ENCODE measurements around the gene CYP2B6. TPM values are rescaled to one million over a fixed set of nuclear protein-coding genes. Genes with fewer than 3 reads are reported as not detected.

CYP2B6 gene
- not detected in 5 replicates for total RNA-seq (2022; extraction: Qiagen RNA extraction)

DNA sequence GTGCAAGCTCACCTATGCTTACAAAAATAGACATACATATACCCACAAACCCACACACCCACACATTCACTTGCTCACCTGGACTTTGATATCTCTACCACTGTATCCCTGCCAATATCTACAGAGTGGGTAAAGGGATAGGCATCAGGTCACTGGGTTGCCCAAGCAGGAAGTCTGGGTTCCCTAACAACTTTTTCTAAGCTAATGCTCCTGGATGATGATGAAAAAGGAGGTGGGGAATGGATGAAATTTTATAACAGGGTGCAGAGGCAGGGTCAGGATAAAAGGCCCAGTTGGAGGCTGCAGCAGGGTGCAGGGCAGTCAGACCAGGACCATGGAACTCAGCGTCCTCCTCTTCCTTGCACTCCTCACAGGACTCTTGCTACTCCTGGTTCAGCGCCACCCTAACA lies at the start of gene CYP2B6:
Gene CYP2B6 (plus strand): TSS at position 311 of the 410 bp plus-strand sequence. CDS start 24 bp downstream, at position 335.

Other genes starting within 250 kb of the CYP2B6 start
- 15.8 to 20.1 TPM (median 19.3 TPM) in 5 replicates for gene ACTMAP, start 240.8 kb upstream of the CYP2B6 start, total RNA-seq (2022; extraction: Qiagen RNA extraction)
- 146 to 186 TPM (median 157 TPM) in 5 replicates for gene SNRPA, start 240.1 kb upstream of the CYP2B6 start, total RNA-seq (2022; extraction: Qiagen RNA extraction)
- gene MIA, start 215.8 kb upstream of the CYP2B6 start, total RNA-seq (2022; extraction: Qiagen RNA extraction) = not detected in 5 replicates
- gene RAB4B, start 213.0 kb upstream of the CYP2B6 start, total RNA-seq (2022; extraction: Qiagen RNA extraction) = 14.1 to 20.4 TPM (median 18.9 TPM) in 5 replicates
- gene EGLN2, start 192.1 kb upstream of the CYP2B6 start, total RNA-seq (2022; extraction: Qiagen RNA extraction) = 75.4 to 103 TPM (median 94.6 TPM) in 5 replicates
- not detected in 5 replicates for gene CYP2A6, start 140.8 kb upstream of the CYP2B6 start, total RNA-seq (2022; extraction: Qiagen RNA extraction)
- gene CYP2A7, start 109.1 kb upstream of the CYP2B6 start, total RNA-seq (2022; extraction: Qiagen RNA extraction) = not detected in 5 replicates
- not detected in 5 replicates for gene CYP2A13, start 97.2 kb downstream of the CYP2B6 start, total RNA-seq (2022; extraction: Qiagen RNA extraction)
- gene CYP2F1, start 123.2 kb downstream of the CYP2B6 start, total RNA-seq (2022; extraction: Qiagen RNA extraction) = not detected in 5 replicates
- 18.9 to 24.2 TPM (median 19.7 TPM) in 5 replicates for gene CYP2S1, start 201.9 kb downstream of the CYP2B6 start, total RNA-seq (2022; extraction: Qiagen RNA extraction)
- 99.0 to 113 TPM (median 106 TPM) in 5 replicates for gene AXL, start 227.9 kb downstream of the CYP2B6 start, total RNA-seq (2022; extraction: Qiagen RNA extraction)

Measured in A549 treated with Mapracorat at 1 μM for 4 hours (cell line).